ENCODE results near the gene ZSCAN31. TPM values are rescaled to one million over a fixed set of nuclear protein-coding genes. Genes with fewer than 3 reads are reported as not detected.

Gene ZSCAN31
- total and polyA plus RNA-seq, 2 donors (not counting 3 experiments of a cell fraction or from before 2014, with no cell fraction given) = 12.9 to 23.0 TPM

DNA sequence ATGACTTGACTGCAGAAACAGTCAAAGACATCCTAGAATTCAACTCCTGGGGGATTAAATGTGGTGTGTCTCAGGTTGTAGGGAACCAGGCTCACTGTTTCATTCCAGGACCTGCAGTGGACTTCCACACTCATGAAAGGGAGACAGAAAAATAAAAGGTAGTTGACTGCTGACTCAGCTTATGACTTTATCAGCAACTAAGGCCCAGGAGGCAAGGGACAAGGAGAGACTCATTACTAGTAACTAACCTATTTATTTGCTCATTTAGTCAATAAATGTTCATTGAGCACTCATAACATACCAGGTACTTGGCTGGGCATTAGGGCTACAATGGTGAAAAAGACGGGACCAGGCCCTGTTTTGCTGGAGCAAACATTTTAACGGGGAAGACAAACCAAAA is 2.9 kb downstream of the ZSCAN31 start:
- no peaks in the 10 kb centered on the region for H3K36me3 ChIP-seq (ENCODE audit: control insufficient read depth in 2 of 2, extremely low read depth in 1 of 2, insufficient read depth in 2 of 2, low read length in 2 of 2)
- H3K79me2 ChIP-seq (ENCODE audit: control insufficient read depth, insufficient read depth, low read length) = no peaks in the 10 kb centered on the region
- ChIA-PET CTCF (interaction anchor here (2.3 kb wide), 1 partner anchor 23 kb away, joined by 9 read pairs; no protein-coding TSS in a partner anchor), POLR2A (no interaction called here)
- intact Hi-C loops (cut with micrococcal nuclease) = no loop called here
- H3K4me1 ChIP-seq (ENCODE audit: control insufficient read depth, extremely low read depth, insufficient read depth, low read length) = peaks cover 15% of the 10 kb centered on the region
- no peak overlapping the region for H3K4me3 ChIP-seq (replicated peaks in 1 of 3; ENCODE audit: insufficient read depth in 1 of 3, low read depth in 1 of 3, low read length in 3 of 3)
- TF ChIP-seq MYC (IDR thresholded peaks at IDR 0.05; ENCODE audit: low read depth, low read length) = no peak
- TF ChIP-seq, protein P1, sequence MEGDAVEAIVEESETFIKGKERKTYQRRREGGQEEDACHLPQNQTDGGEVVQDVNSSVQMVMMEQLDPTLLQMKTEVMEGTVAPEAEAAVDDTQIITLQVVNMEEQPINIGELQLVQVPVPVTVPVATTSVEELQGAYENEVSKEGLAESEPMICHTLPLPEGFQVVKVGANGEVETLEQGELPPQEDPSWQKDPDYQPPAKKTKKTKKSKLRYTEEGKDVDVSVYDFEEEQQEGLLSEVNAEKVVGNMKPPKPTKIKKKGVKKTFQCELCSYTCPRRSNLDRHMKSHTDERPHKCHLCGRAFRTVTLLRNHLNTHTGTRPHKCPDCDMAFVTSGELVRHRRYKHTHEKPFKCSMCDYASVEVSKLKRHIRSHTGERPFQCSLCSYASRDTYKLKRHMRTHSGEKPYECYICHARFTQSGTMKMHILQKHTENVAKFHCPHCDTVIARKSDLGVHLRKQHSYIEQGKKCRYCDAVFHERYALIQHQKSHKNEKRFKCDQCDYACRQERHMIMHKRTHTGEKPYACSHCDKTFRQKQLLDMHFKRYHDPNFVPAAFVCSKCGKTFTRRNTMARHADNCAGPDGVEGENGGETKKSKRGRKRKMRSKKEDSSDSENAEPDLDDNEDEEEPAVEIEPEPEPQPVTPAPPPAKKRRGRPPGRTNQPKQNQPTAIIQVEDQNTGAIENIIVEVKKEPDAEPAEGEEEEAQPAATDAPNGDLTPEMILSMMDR (IDR thresholded peaks at IDR 0.05; ENCODE audit: extremely low read depth in 1 of 2, insufficient read depth in 1 of 2, low read depth in 1 of 2, low read length in 2 of 2) = no peak
- no peak for TF ChIP-seq EZH2 (IDR thresholded peaks at IDR 0.05; ENCODE audit: borderline replicate concordance, low read depth, low read length, severe bottlenecking)
- TF ChIP-seq FOS (IDR thresholded peaks at IDR 0.05; ENCODE audit: borderline replicate concordance, insufficient read depth, low read length) = no peak
- no peak for TF ChIP-seq JUN (IDR thresholded peaks at IDR 0.05; ENCODE audit: borderline replicate concordance, insufficient read depth, insufficient read length, low read depth)
- TF ChIP-seq, protein P2, sequence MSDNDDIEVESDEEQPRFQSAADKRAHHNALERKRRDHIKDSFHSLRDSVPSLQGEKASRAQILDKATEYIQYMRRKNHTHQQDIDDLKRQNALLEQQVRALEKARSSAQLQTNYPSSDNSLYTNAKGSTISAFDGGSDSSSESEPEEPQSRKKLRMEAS (IDR thresholded peaks at IDR 0.05; ENCODE audit: insufficient read depth, insufficient read length) = no peak
- TF ChIP-seq POLR2A (IDR thresholded peaks at IDR 0.05; ENCODE audit: low read depth, low read length) = no peak
- no peak for TF ChIP-seq GATA2 (IDR thresholded peaks at IDR 0.05; ENCODE audit: insufficient read depth, insufficient read length, low read depth, low read length)
- H3K4me2 ChIP-seq (ENCODE audit: insufficient read depth, low read length) = no peak overlapping the region
- FAIRE-seq (no peak), DNase-seq (ENCODE audit: low read depth, low spot score) (no peak)
- dilution Hi-C loops (cut with MboI; ENCODE audit: extremely low pct_ligation_motif_present, low sequenced_read_pairs) = no loop called here
- no TSS peak for BruUV-seq (replicated peaks)
- no peak overlapping the region for H3K9ac ChIP-seq (replicated peaks; ENCODE audit: extremely low read depth, insufficient read depth, low read length)
- H4K20me1 ChIP-seq (replicated peaks; ENCODE audit: control insufficient read depth, extremely low read depth, insufficient read depth, low read length) = no peaks in the 10 kb centered on the region
- H3K9me1 ChIP-seq (replicated peaks; ENCODE audit: control insufficient read depth, extremely low read depth, insufficient read depth, low read length) = no peaks in the 10 kb centered on the region
- no peak overlapping the region for H2AFZ ChIP-seq (ENCODE audit: low read depth, low read length)
- H3K27me3 ChIP-seq (ENCODE audit: control insufficient read depth in 2 of 2, insufficient read depth in 2 of 2, low read length in 2 of 2) = no peaks in the 10 kb centered on the region
- no peaks in the 10 kb centered on the region for H3K9me3 ChIP-seq (replicated peaks; ENCODE audit: control insufficient read depth, insufficient read depth, low read length)
- no peak overlapping the region for H3K27ac ChIP-seq (ENCODE audit: insufficient read depth, low read depth, low read length)
